Smooth muscle cell (in vitro differentiated cells): ENCODE results near the gene PATJ. TPM values are rescaled to one million over a fixed set of nuclear protein-coding genes. Genes with fewer than 3 reads are reported as not detected.

Experiments
- DNase-seq: peaks from one replicate; lab custom pipeline; 2025; ENCODE audit not compliant: unreplicated experiment; lab: John Stamatoyannopoulos, UW
- H2AFZ ChIP-seq: fragments of 200-600 bp; sonication (generic); 2 replicates; pipeline ENCODE4 v1.6.0; 2016; ENCODE audit warnings: antibody characterized with exemption, low read depth, mild to moderate bottlenecking
- H3F3A ChIP-seq: fragments of 200-600 bp; sonication (generic); 2 replicates; pipeline ENCODE4 v1.6.0; 2017; ENCODE audit warnings: antibody characterized with exemption, low read depth
- H3K27ac ChIP-seq: fragments of 200-600 bp; sonication (generic); 2 replicates; pipeline ENCODE4 v1.5.1; 2016; ENCODE audit warnings: low read depth, mild to moderate bottlenecking
- H3K27me3 ChIP-seq: fragments of 200-600 bp; sonication (generic); 2 replicates; pipeline ENCODE4 v1.6.1; 2016; ENCODE audit warnings: low read depth, mild to moderate bottlenecking
- H3K36me3 ChIP-seq: fragments of 200-600 bp; sonication (generic); 2 replicates; pipeline ENCODE4 v1.5.1; 2016; ENCODE audit warnings: low read depth
- H3K4me1 ChIP-seq: fragments of 200-600 bp; sonication (generic); 2 replicates; pipeline ENCODE4 v1.5.1; 2016; ENCODE audit warnings: low read depth
- H3K4me2 ChIP-seq: fragments of 200-600 bp; sonication (generic); 2 replicates; pipeline ENCODE4 v1.6.0; 2016; ENCODE audit warnings: mild to moderate bottlenecking
- H3K4me3 ChIP-seq: fragments of 200-600 bp; sonication (generic); 2 replicates; pipeline ENCODE4 v1.5.1; 2016; ENCODE audit warnings: mild to moderate bottlenecking
- H3K79me2 ChIP-seq: fragments of 200-600 bp; sonication (generic); 2 replicates; pipeline ENCODE4 v1.6.0; 2016; ENCODE audit warnings: low read depth, mild to moderate bottlenecking
- H3K9ac ChIP-seq: fragments of 200-600 bp; sonication (generic); 2 replicates; pipeline ENCODE4 v1.6.0; 2016; ENCODE audit warnings: low read depth
- H3K9me3 ChIP-seq: fragments of 200-600 bp; sonication (generic); replicated peaks from 2 replicates; pipeline ENCODE4 v1.5.1; 2016; ENCODE audit warnings: low read depth
- H4K20me1 ChIP-seq: fragments of 200-600 bp; sonication (generic); 2 replicates; pipeline ENCODE4 v1.6.0; 2016; ENCODE audit warnings: low read depth
- WGBS: methylation state at CpG from one replicate; pipeline ENCODE4 v1.1.7; 2016; ENCODE audit warnings: low lambda C conversion rate; 5-methylcytosine and 5-hydroxymethylcytosine counted together
- polyA plus RNA-seq: library from polyadenylated mRNA; unstranded; fragments of >200 nt; fragmentation: Nextera tagmentation; extraction: Ambion mirVana; gene quantifications from 2 replicates; pipeline ENCODE4 v1.2.1, GENCODE V29; 2016
- total RNA-seq: library from RNA; depleted of rRNA; stranded (reverse); fragments of >200 nt; gene quantifications from 2 replicates; pipeline ENCODE4 v1.2.3, GENCODE V29; 2014
- TF ChIP-seq, protein P1 (sequence below): fragments of 200-600 bp; sonication (generic); IDR thresholded peaks from 2 replicates; pipeline ENCODE4 v1.5.1; 2017; ENCODE audit warnings: borderline replicate concordance, mild to moderate bottlenecking, antibody characterized with exemption; ENCODE audit not compliant: insufficient read depth, poor library complexity, severe bottlenecking

Gene PATJ
- total and polyA plus RNA-seq, 2 experiments from 2014 or later = 3.5 to 12.3 TPM

DNA sequence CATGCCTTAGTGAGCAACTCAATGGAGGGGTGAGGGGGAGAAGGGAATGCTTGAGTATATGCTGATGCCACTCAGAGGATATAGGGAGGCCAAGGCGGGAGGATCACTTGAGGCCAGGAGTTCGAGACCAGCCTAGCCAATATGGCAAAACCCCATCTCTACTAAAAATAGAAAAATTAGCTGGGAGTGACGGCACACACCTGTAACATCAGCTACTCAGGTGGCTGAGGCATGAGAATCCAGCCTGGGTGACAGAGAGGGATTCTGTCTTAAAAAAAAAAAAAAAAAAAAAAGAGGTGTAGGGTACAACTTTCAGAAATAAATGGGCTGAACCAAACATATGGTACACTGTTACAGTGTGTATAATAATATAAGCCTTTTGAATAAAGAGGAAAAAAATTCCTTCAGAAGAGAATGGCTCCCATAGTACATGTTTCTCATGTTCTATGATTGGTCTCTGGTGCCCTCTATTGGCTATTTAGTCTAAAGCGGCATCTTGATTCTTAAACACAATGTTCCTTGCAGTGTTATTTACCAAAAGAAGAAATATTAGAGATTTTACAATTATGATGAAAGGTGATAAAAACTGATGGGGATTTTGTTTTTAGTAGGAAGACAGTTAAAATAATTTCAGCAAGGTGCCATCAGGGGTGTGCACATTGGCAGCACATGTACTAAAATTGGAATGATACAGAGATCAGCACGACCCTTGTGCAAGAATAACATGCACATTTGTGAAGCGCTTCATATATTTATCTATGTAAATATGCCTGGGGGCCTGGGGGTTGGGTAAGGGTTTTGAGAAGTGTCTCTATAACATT, 109.8 kb downstream of the PATJ start:
- no peaks in the 10 kb centered on the region for H3K27me3 ChIP-seq
- no peak overlapping the region for H2AFZ ChIP-seq

DNA sequence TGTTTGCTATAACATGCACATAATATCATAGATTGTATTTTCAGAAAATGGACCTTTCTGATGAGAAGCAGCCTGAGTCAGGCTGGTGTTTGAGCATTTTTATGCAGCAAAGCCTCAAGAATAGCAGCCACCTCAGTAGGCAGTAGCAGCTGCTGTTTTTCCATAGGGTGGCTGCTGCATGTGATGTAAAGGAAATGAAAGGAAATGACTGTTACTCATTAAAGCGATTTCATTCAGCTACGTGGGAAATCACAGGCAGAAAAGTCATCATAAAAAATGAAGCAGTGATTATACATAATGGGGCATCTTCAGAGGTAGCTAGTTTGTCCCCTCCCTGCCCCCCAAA, 110.4 kb downstream of the PATJ start:
- Histone ChIP-seq H4K20me1 (no peaks in the 10 kb centered on the region), H3K27ac (no peak overlapping the region), H2AFZ (no peak overlapping the region), H3K4me3 (no peak overlapping the region), H3K79me2 (no peaks in the 10 kb centered on the region), H3F3A (no peaks in the 10 kb centered on the region), H3K9ac (no peak overlapping the region), H3K4me1 (no peaks in the 10 kb centered on the region), H3K27me3 (no peaks in the 10 kb centered on the region), H3K36me3 (no peaks in the 10 kb centered on the region), H3K4me2 (no peak overlapping the region), H3K9me3 (no peaks in the 10 kb centered on the region)
- TF ChIP-seq, protein P1, sequence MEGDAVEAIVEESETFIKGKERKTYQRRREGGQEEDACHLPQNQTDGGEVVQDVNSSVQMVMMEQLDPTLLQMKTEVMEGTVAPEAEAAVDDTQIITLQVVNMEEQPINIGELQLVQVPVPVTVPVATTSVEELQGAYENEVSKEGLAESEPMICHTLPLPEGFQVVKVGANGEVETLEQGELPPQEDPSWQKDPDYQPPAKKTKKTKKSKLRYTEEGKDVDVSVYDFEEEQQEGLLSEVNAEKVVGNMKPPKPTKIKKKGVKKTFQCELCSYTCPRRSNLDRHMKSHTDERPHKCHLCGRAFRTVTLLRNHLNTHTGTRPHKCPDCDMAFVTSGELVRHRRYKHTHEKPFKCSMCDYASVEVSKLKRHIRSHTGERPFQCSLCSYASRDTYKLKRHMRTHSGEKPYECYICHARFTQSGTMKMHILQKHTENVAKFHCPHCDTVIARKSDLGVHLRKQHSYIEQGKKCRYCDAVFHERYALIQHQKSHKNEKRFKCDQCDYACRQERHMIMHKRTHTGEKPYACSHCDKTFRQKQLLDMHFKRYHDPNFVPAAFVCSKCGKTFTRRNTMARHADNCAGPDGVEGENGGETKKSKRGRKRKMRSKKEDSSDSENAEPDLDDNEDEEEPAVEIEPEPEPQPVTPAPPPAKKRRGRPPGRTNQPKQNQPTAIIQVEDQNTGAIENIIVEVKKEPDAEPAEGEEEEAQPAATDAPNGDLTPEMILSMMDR = no peak
- DNase-seq = no peak
- 91% methylated on average over 2 of the region's 2 CpGs for WGBS

More for the DNA sequence above, 109.8 kb downstream of the PATJ start:
- Histone ChIP-seq H3K4me1 (no peaks in the 10 kb centered on the region), H3K9me3 (no peaks in the 10 kb centered on the region), H3K4me2 (no peak overlapping the region), H3K4me3 (no peak overlapping the region), H3K36me3 (no peaks in the 10 kb centered on the region), H4K20me1 (no peaks in the 10 kb centered on the region), H3K79me2 (no peaks in the 10 kb centered on the region), H3K27ac (no peak overlapping the region), H3F3A (no peaks in the 10 kb centered on the region), H3K9ac (no peak overlapping the region)
- no peak for DNase-seq
- WGBS = 86% methylated on average over 6 of the region's 6 CpGs
- TF ChIP-seq, protein P1 = peak; percentile 77

DNA sequence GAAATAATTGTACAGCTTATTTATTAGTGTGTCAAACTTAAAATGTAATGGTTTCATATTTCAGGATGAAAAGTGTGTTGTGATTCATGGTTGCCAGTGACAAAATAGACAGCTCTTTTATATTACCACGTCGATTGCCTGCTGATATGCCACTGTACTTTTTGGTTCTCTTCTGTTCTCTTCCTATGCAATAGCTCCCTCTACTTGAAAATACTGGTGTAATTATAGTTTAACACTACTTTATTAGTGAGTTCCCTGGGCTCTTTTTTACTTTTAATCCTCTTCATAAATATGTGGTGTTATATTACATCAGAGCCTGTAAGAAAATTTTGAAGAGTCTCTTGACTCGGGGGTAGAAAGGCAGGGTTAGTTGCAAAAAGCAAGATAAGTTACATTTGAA, 111.3 kb downstream of the PATJ start:
- 65% methylated on average over 3 of the region's 3 CpGs for WGBS
- Histone ChIP-seq H3F3A (no peaks in the 10 kb centered on the region), H3K27ac (no peak overlapping the region), H3K9ac (no peak overlapping the region), H3K4me2 (no peak overlapping the region), H3K4me3 (no peak overlapping the region), H4K20me1 (no peaks in the 10 kb centered on the region), H2AFZ (no peak overlapping the region), H3K9me3 (no peaks in the 10 kb centered on the region), H3K4me1 (no peaks in the 10 kb centered on the region), H3K79me2 (no peaks in the 10 kb centered on the region), H3K27me3 (no peaks in the 10 kb centered on the region), H3K36me3 (no peaks in the 10 kb centered on the region)
- TF ChIP-seq, protein P1 = peak; percentile 35
- DNase-seq = no peak

DNA sequence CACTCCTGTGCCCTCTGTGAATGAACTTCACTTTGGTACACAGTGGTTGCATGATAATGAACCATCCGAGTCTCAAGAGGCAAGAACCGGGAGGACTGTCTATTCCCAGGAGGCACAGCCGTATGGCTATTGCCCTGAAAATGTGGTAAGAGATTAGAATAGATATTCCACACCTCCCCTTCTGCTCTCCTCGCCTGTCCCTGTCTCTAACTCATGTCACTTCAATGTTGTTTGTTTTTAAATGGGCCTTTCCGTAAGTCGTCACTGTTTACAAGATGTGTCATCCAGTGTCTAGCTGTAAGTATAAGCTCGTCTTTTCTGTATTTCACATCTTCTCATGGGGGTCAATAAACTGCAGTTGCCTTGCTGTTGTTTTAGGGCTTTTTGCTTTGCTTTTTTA, 122.2 kb downstream of the PATJ start:
- peak overlapping the region; percentile 16 for H3K4me2 ChIP-seq
- no peak overlapping the region for H3K4me3 ChIP-seq
- H3K9me3 ChIP-seq = no peaks in the 10 kb centered on the region
- no peaks in the 10 kb centered on the region for H4K20me1 ChIP-seq
- TF ChIP-seq, protein P1 = no peak
- H3K27ac ChIP-seq = no peak overlapping the region
- H2AFZ ChIP-seq = no peak overlapping the region
- H3K9ac ChIP-seq = no peak overlapping the region
- no peaks in the 10 kb centered on the region for H3F3A ChIP-seq
- no peaks in the 10 kb centered on the region for H3K27me3 ChIP-seq
- no peak for DNase-seq
- no peaks in the 10 kb centered on the region for H3K36me3 ChIP-seq
- no peaks in the 10 kb centered on the region for H3K79me2 ChIP-seq
- 58% methylated on average over 7 of the region's 7 CpGs for WGBS
- H3K4me1 ChIP-seq = no peaks in the 10 kb centered on the region
